ENCODE results near the gene KLK13.

GRCh38 chr19:51010066-51010795, 54.7 kb downstream of the KLK13 start:
- TF ChIP-seq TAF1 (IDR thresholded peaks at IDR 0.05; ENCODE audit: borderline replicate concordance, low read depth, low read length) (no peak), POLR2AphosphoS5 (IDR thresholded peaks at IDR 0.05; ENCODE audit: low read depth, low read length) (no peak)

Data from GM12892 (cell line).